ENCODE measurements around the gene OR51E1. TPM values are rescaled to one million over a fixed set of nuclear protein-coding genes. Genes with fewer than 3 reads are reported as not detected.

The OR51E1 gene
- polyA plus RNA-seq, 10 donors = 1.8 to 3.8 (median 2.4) TPM

Other genes with a start within 250 kb of the OR51E1 start
- not detected for gene OR52K2, start 194.7 kb upstream of the OR51E1 start, polyA plus RNA-seq (ENCODE audit: insufficient read length in 10 of 10)
- gene OR52K1, start 161.3 kb upstream of the OR51E1 start, polyA plus RNA-seq (ENCODE audit: insufficient read length in 10 of 10) = under 1 TPM; 0.07 to 0.65 (median 0.12) TPM
- gene OR52M1, start 98.8 kb upstream of the OR51E1 start, polyA plus RNA-seq (ENCODE audit: insufficient read length in 10 of 10) = not detected
- not detected for gene OR52I2, start 62.2 kb upstream of the OR51E1 start, polyA plus RNA-seq (ENCODE audit: insufficient read length in 10 of 10)
- gene OR52I1, start 49.9 kb upstream of the OR51E1 start, polyA plus RNA-seq (ENCODE audit: insufficient read length in 10 of 10) = under 1 TPM in 2 of 10 donors, not detected in 8; 0.04 to 0.08 TPM
- gene TRIM68, start 35.8 kb upstream of the OR51E1 start, polyA plus RNA-seq (ENCODE audit: insufficient read length in 10 of 10) = 10 to 100 TPM in 1 of 10 donors, 1 to 10 TPM in 9; 5.7 to 10.1 (median 8.3) TPM
- not detected for gene OR51D1, start 6.5 kb upstream of the OR51E1 start, polyA plus RNA-seq (ENCODE audit: insufficient read length in 10 of 10)
- 1 to 10 TPM in 4 of 10 donors, under 1 TPM in 6; 0.50 to 1.9 (median 0.95) TPM for gene OR51E2, start 53.9 kb downstream of the OR51E1 start, polyA plus RNA-seq (ENCODE audit: insufficient read length in 10 of 10)
- not detected for gene MMP26, start 60.8 kb downstream of the OR51E1 start, polyA plus RNA-seq (ENCODE audit: insufficient read length in 10 of 10)
- gene OR51F1, start 126.0 kb downstream of the OR51E1 start, polyA plus RNA-seq (ENCODE audit: insufficient read length in 10 of 10) = not detected
- gene OR52R1, start 160.4 kb downstream of the OR51E1 start, polyA plus RNA-seq (ENCODE audit: insufficient read length in 10 of 10) = not detected
- gene OR51F2, start 177.3 kb downstream of the OR51E1 start, polyA plus RNA-seq (ENCODE audit: insufficient read length in 10 of 10) = not detected
- not detected for gene OR51S1, start 205.2 kb downstream of the OR51E1 start, polyA plus RNA-seq (ENCODE audit: insufficient read length in 10 of 10)
- gene OR51T1, start 237.9 kb downstream of the OR51E1 start, polyA plus RNA-seq (ENCODE audit: insufficient read length in 10 of 10) = not detected

Data from muscle of back (tissue), 10 donors.